Trophoblast cell (in vitro differentiated cells and primary cell): ENCODE measurements around the gene COA7.
A peak's percentile ranks its signal among the peaks of the same experiment; 100 is the strongest.

ENCODE experiments used
- DNase-seq, 2 donors: peaks; one replicate each; pipeline ENCODE4 v3.0.0-alpha.2; 2016
- H2AFZ ChIP-seq: 2 replicates; pipeline ENCODE4 v1.6.1; 2013; ENCODE audit warnings: low read length, moderate library complexity, mild to moderate bottlenecking; ENCODE audit not compliant: insufficient read depth, poor library complexity
- H2AK5ac ChIP-seq: 2 replicates; pipeline ENCODE4 v1.6.1; 2013; ENCODE audit warnings: mild to moderate bottlenecking, low read length
- H2BK120ac ChIP-seq: 2 replicates; pipeline ENCODE4 v1.6.1; 2013; ENCODE audit warnings: low read length, mild to moderate bottlenecking, moderate library complexity; ENCODE audit not compliant: insufficient read depth, poor library complexity
- H2BK12ac ChIP-seq: 2 replicates; pipeline ENCODE4 v1.6.1; 2013; ENCODE audit warnings: mild to moderate bottlenecking, low read length, moderate library complexity
- H2BK5ac ChIP-seq: 2 replicates; pipeline ENCODE4 v1.6.1; 2013; ENCODE audit warnings: low read length, low read depth, moderate library complexity, mild to moderate bottlenecking; ENCODE audit not compliant: poor library complexity
- H3K14ac ChIP-seq: 2 replicates; pipeline ENCODE4 v1.6.1; 2013; ENCODE audit warnings: mild to moderate bottlenecking, low read length
- H3K18ac ChIP-seq: 2 replicates; pipeline ENCODE4 v1.6.1; 2013; ENCODE audit warnings: mild to moderate bottlenecking, low read length
- H3K23ac ChIP-seq: 2 replicates; pipeline ENCODE4 v1.6.1; 2013; ENCODE audit warnings: low read length
- H3K27ac ChIP-seq: 2 replicates; pipeline ENCODE4 v1.5.1; 2013; ENCODE audit warnings: low read depth, mild to moderate bottlenecking, inconsistent platforms, low read length, moderate library complexity
- H3K27me3 ChIP-seq: 2 replicates; pipeline ENCODE4 v1.6.1; 2013; ENCODE audit warnings: inconsistent platforms, mild to moderate bottlenecking, low read length, moderate library complexity; ENCODE audit not compliant: insufficient read depth
- H3K36me3 ChIP-seq, 2 experiments: 1 replicate in 1 of 2; 2 replicates in 1 of 2; pipeline ENCODE4 v1.6.1; 2013; ENCODE audit warnings: low read length in 2 of 2, mild to moderate bottlenecking in 2 of 2, moderate library complexity in 1 of 2; ENCODE audit not compliant: insufficient read depth in 2 of 2, control insufficient read depth in 1 of 2
- H3K4ac ChIP-seq: 2 replicates; pipeline ENCODE4 v1.6.1; 2013; ENCODE audit warnings: low read depth, mild to moderate bottlenecking, low read length, moderate library complexity
- H3K4me1 ChIP-seq, 2 experiments: 1 replicate in 1 of 2; 2 replicates in 1 of 2; pipeline ENCODE4 v1.6.1; 2013; ENCODE audit warnings: low read length in 2 of 2, mild to moderate bottlenecking in 2 of 2, moderate library complexity in 1 of 2; ENCODE audit not compliant: insufficient read depth in 2 of 2, control insufficient read depth in 1 of 2
- H3K4me2 ChIP-seq: 2 replicates; pipeline ENCODE4 v1.6.1; 2013; ENCODE audit warnings: inconsistent platforms, mild to moderate bottlenecking, low read length, moderate library complexity
- H3K4me3 ChIP-seq: 2 replicates; pipeline ENCODE4 v1.5.1; 2013; ENCODE audit warnings: mild to moderate bottlenecking, low read depth, low read length, inconsistent platforms
- H3K79me1 ChIP-seq: one replicate; pipeline ENCODE4 v1.6.1; 2013; ENCODE audit warnings: low read length
- H3K79me2 ChIP-seq: 2 replicates; pipeline ENCODE4 v1.6.1; 2013; ENCODE audit warnings: low read length, mild to moderate bottlenecking; ENCODE audit not compliant: control insufficient read depth, insufficient read depth, poor library complexity
- H3K9ac ChIP-seq: 2 replicates; pipeline ENCODE4 v1.6.1; 2013; ENCODE audit warnings: mild to moderate bottlenecking, low read length
- H3K9me3 ChIP-seq: 2 replicates; pipeline ENCODE4 v1.6.1; 2013; ENCODE audit warnings: low read depth, mild to moderate bottlenecking, control low read depth, inconsistent platforms, low read length; ENCODE audit not compliant: insufficient read depth
- H4K12ac ChIP-seq: 2 replicates; pipeline ENCODE4 v1.6.1; 2013; ENCODE audit warnings: low read depth, mild to moderate bottlenecking, low read length, moderate library complexity
- H4K8ac ChIP-seq: 2 replicates; pipeline ENCODE4 v1.6.1; 2013; ENCODE audit warnings: low read depth, mild to moderate bottlenecking, low read length, moderate library complexity
- H4K91ac ChIP-seq: one replicate; pipeline ENCODE4 v1.6.1; 2013; ENCODE audit warnings: low read depth, mild to moderate bottlenecking, low read length, moderate library complexity
- WGBS: extraction: QIAGEN DNeasy Blood & Tissue Kit; methylation state at CpG from one replicate; pipeline ENCODE4 v1.1.7; 2013; ENCODE audit warnings: missing lambda C conversion rate; ENCODE audit not compliant: insufficient read length, insufficient coverage; ENCODE audit errors: extremely low coverage; 5-methylcytosine and 5-hydroxymethylcytosine counted together

Gene COA7

DNA sequence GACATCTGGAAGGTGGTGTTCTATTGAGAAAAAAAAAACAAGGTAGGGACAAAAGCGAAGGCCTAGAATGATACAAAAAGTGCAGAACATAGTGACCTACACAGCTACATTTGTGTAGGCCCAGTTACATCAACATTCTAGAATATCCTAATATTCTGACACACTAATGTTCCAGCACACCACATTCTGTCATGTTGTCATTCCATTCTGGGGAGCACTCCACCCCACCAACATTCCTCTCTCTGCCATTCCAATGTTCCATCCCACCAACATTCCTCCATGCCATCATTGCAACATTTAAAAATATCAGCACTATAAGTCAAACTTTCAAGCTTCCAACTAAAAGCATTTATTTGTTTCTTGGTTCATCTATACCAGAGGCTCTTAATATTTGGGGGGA is 28.5 kb downstream of the COA7 start:
- Histone ChIP-seq H3K4me3 (no peak overlapping the region), H2AK5ac (no peak overlapping the region), H3K79me1 (peaks cover 31% of the 10 kb centered on the region), H3K79me2 (peaks cover 4% of the 10 kb centered on the region), H4K91ac (no peak overlapping the region), H4K8ac (no peak overlapping the region), H3K4me1 (peaks cover 25 to 27% of the 10 kb centered on the region in 2 experiments), H3K18ac (no peak overlapping the region), H3K23ac (no peak overlapping the region), H2BK120ac (no peak overlapping the region), H2AFZ (no peak overlapping the region), H2BK12ac (peak overlapping the region; percentile 35), H3K27ac (no peak overlapping the region), H3K27me3 (no peaks in the 10 kb centered on the region), H3K4ac (no peak overlapping the region), H3K14ac (no peak overlapping the region), H3K4me2 (no peak overlapping the region), H3K9ac (no peak overlapping the region), H3K9me3 (no peaks in the 10 kb centered on the region), H3K36me3 (no peaks in the 10 kb centered on the region), H2BK5ac (no peak overlapping the region), H4K12ac (no peak overlapping the region)
- WGBS: no CpG with 5 or more reads among the region's 1 CpG
- no peak for DNase-seq

DNA sequence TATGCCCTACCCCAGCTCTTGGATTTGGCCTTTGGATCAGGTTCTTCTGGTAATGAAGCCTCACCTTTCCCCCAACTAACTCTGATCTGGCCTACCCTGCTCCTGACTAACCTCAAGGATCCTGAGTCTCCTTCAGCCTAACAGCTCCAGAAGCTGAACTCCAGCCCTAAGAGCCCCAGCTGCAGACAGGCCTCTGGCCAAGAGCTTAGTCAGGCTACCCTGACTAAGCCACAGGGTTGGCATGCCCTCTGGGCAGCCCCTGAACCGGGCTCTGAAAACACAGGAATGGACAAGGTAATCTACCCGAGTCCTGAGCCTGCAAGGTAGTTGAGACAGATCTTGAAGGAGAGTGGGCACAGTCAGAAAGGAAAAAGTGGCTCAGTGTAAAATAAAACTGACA is 29.4 kb downstream of the COA7 start:
- Histone ChIP-seq H2AK5ac (peak overlapping the region; percentile 1), H3K4me1 (peaks cover 17 to 20% of the 10 kb centered on the region in 2 experiments), H2BK120ac (peak overlapping the region; percentile 71), H3K4ac (no peak overlapping the region), H3K9me3 (no peaks in the 10 kb centered on the region), H3K23ac (no peak overlapping the region), H2AFZ (no peak overlapping the region), H3K27me3 (no peaks in the 10 kb centered on the region), H3K18ac (peak overlapping the region; percentile 44), H3K36me3 (no peaks in the 10 kb centered on the region), H3K79me1 (peaks cover 22% of the 10 kb centered on the region), H3K79me2 (peaks cover 2% of the 10 kb centered on the region), H2BK12ac (peak overlapping the region; percentile 94), H3K27ac (no peak overlapping the region), H4K91ac (peak overlapping the region; percentile 68), H2BK5ac (peak overlapping the region; percentile 64), H4K8ac (no peak overlapping the region), H4K12ac (no peak overlapping the region), H3K4me3 (no peak overlapping the region), H3K4me2 (no peak overlapping the region), H3K9ac (no peak overlapping the region), H3K14ac (peak overlapping the region; percentile 13)
- no CpG with 5 or more reads among the region's 2 CpGs for WGBS
- DNase-seq: no peak

DNA sequence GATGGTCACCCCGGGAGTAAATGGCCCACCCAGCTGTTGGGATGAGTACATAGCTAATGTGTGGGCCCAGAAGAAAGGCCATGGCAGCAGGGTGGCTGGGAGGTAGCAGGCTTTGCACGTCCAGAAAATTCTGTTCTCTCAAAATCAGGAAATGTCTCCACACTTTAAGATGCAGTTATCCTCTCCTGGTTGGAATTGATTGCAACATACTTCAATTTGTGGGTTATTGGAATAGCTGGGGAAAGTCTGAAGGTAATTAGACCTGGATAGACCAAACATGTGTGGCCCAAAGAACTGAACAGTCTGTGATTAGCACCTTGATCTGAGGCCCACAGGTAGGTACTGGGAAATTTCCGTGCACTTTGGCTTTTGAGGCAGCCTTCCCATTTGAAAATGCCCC is 30.2 kb downstream of the COA7 start:
- Histone ChIP-seq H4K8ac (no peak overlapping the region), H3K79me1 (peaks cover 21% of the 10 kb centered on the region), H4K12ac (no peak overlapping the region), H3K14ac (no peak overlapping the region), H3K18ac (no peak overlapping the region), H3K27ac (no peak overlapping the region), H3K4me2 (no peak overlapping the region), H3K9ac (no peak overlapping the region), H2BK5ac (no peak overlapping the region), H3K4me1 (peaks cover 19% of the 10 kb centered on the region in 2 experiments), H3K4ac (no peak overlapping the region), H3K27me3 (no peaks in the 10 kb centered on the region), H2BK120ac (peak overlapping the region; percentile 71), H2AFZ (no peak overlapping the region), H2BK12ac (peak overlapping the region; percentile 94), H3K36me3 (no peaks in the 10 kb centered on the region), H3K9me3 (no peaks in the 10 kb centered on the region), H4K91ac (no peak overlapping the region), H3K23ac (no peak overlapping the region), H3K79me2 (peaks cover 1% of the 10 kb centered on the region), H3K4me3 (no peak overlapping the region), H2AK5ac (no peak overlapping the region)
- no peak for DNase-seq
- no CpG with 5 or more reads among the region's 3 CpGs for WGBS

DNA sequence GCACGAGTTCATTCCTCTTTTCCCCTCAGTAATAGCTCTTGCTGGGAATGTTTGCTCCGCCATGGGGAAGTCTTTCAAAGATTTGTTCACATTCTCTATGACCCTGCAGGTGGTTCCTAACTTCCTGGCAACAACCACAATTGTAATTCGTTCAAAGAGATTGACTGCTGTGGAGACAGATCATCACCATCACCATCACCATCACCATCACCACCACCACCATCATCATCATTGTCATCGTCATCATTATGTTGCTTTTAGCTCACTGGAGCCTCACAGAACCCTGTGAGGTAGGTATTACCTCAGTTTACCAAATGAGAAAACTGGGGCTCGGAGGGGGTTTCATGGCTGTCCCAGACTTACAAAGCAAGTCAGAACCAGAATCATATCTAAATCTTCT is 30.9 kb downstream of the COA7 start:
- Histone ChIP-seq H3K4ac (no peak overlapping the region), H3K27ac (no peak overlapping the region), H2AK5ac (no peak overlapping the region), H3K18ac (no peak overlapping the region), H4K8ac (no peak overlapping the region), H3K79me1 (peaks cover 19% of the 10 kb centered on the region), H4K91ac (no peak overlapping the region), H3K4me1 (peaks cover 17 to 18% of the 10 kb centered on the region in 2 experiments), H2AFZ (no peak overlapping the region), H3K4me3 (no peak overlapping the region), H3K27me3 (no peaks in the 10 kb centered on the region), H3K79me2 (no peaks in the 10 kb centered on the region), H2BK5ac (no peak overlapping the region), H3K23ac (no peak overlapping the region), H3K4me2 (no peak overlapping the region), H3K14ac (no peak overlapping the region), H3K9me3 (no peaks in the 10 kb centered on the region), H3K36me3 (no peaks in the 10 kb centered on the region), H4K12ac (no peak overlapping the region), H2BK12ac (no peak overlapping the region), H2BK120ac (no peak overlapping the region), H3K9ac (no peak overlapping the region)
- no peak for DNase-seq
- no CpG with 5 or more reads among the region's 5 CpGs for WGBS
